LNCaP clone FGC (cell line): ENCODE measurements around the gene SLAIN2.
"Not testable (repeated sequence)": the region's sequence is repeated elsewhere in the genome, so short reads cannot be mapped to it uniquely, and the experiment has no call there.

Source experiments
- DNase-seq: peaks from one replicate; pipeline ENCODE4 v3.0.0-alpha.2; 2011; ENCODE audit warnings: low read depth
- H3K4me3 ChIP-seq: 2 replicates; pipeline ENCODE4 v1.5.1; 2011; ENCODE audit warnings: mild to moderate bottlenecking, low read depth, low read length, control low read depth
- CTCF ChIP-seq: IDR thresholded peaks from 2 replicates; pipeline ENCODE4 v1.5.1; 2012; ENCODE audit warnings: mild to moderate bottlenecking; ENCODE audit not compliant: control insufficient read depth, insufficient read depth; ENCODE audit errors: extremely low read depth

The SLAIN2 gene

GRCh38 chr4:48445704-48446103 is 104.4 kb downstream of the SLAIN2 start:
- 0 out of 2 replicates have a peak, but pooled peaks have one; percentile 26 for TF ChIP-seq CTCF
- DNase-seq = no peak
- no peak overlapping the region for H3K4me3 ChIP-seq

- DNase-seq = no peak
- H3K4me3 ChIP-seq = no peak overlapping the region
- no peak for TF ChIP-seq CTCF
Observed at GRCh38 chr4:48446642-48447041, 105.3 kb downstream of the SLAIN2 start.

- no peak for TF ChIP-seq CTCF
- no peak for DNase-seq
Observed at GRCh38 chr4:48449151-48449550, 107.8 kb downstream of the SLAIN2 start.

GRCh38 chr4:48450740-48451139 is 109.4 kb downstream of the SLAIN2 start:
- H3K4me3 ChIP-seq = no peak overlapping the region
- no peak for DNase-seq
- TF ChIP-seq CTCF = no peak

More at GRCh38 chr4:48449151-48449550, 107.8 kb downstream of the SLAIN2 start:
- no peak overlapping the region for H3K4me3 ChIP-seq

GRCh38 chr4:48451656-48452055 is 110.3 kb downstream of the SLAIN2 start:
- DNase-seq, H3K4me3 ChIP-seq: not testable (repeated sequence)

- DNase-seq = no peak
- no peak overlapping the region for H3K4me3 ChIP-seq
- no peak for TF ChIP-seq CTCF
Observed at GRCh38 chr4:48454591-48454990, 113.3 kb downstream of the SLAIN2 start.

- DNase-seq = no peak
- no peak overlapping the region for H3K4me3 ChIP-seq
- no peak for TF ChIP-seq CTCF
Observed at GRCh38 chr4:48461000-48461399, 119.7 kb downstream of the SLAIN2 start.
